Anterior cingulate cortex (tissue), 58 donors: ENCODE results near the gene CAPN5.

ENCODE experiments used
- DNase-seq, 58 donors: peaks; one replicate each; lab custom pipeline; 2025; lab: John Stamatoyannopoulos, UW

Gene CAPN5

GRCh38 chr11:77144857-77145428 is 78.2 kb downstream of the CAPN5 start:
- DNase-seq = no peak

DNA sequence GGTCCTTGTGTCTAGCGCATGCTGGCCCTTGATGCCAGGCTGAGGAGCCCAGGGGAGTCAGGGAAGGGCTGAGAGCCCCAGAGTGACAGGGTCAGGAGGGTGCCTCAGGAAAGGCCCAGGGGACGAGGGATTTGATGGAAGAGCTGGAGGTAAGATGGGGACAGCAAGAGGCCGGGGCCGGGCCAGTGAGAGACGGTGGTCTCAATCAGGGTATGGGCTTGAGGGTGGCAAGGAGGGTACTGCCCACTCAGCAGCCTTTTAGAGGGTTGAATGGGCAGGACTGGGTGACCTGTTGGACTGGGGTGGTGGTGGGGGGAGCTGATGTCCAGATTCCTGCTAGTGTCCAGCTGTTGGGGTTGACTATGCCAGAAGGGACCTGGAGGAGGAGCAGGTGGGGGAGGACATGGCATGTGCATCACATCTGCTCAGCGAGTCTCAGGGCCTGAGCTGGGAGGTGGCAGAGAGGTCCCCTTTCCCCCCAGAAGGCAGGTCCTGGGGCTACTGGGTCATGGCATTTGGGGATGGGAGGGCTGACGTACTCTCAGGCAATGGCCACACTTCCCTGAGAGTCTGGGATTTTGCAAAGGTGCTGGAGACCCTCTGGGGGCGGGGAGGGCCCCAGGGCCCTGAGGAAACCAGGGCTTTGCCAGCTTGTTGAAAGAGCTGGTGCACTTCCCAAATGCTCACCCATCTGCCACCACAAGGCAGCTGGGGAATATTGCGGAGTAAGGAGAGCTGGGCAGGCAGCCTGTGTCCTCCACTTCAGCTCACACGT is 79.7 kb downstream of the CAPN5 start:
- DNase-seq = no peak

- no peak for DNase-seq
Measured at GRCh38 chr11:77147036-77147315, 80.2 kb downstream of the CAPN5 start.

- no peak for DNase-seq
Measured at GRCh38 chr11:77147668-77148321, 81.0 kb downstream of the CAPN5 start.

- DNase-seq = no peak
Measured at GRCh38 chr11:77148963-77149715, 82.4 kb downstream of the CAPN5 start.

- DNase-seq = no peak
Measured at GRCh38 chr11:77149716-77150392, 83.1 kb downstream of the CAPN5 start.

GRCh38 chr11:77150836-77151235 is 84.1 kb downstream of the CAPN5 start:
- DNase-seq = no peak

DNA sequence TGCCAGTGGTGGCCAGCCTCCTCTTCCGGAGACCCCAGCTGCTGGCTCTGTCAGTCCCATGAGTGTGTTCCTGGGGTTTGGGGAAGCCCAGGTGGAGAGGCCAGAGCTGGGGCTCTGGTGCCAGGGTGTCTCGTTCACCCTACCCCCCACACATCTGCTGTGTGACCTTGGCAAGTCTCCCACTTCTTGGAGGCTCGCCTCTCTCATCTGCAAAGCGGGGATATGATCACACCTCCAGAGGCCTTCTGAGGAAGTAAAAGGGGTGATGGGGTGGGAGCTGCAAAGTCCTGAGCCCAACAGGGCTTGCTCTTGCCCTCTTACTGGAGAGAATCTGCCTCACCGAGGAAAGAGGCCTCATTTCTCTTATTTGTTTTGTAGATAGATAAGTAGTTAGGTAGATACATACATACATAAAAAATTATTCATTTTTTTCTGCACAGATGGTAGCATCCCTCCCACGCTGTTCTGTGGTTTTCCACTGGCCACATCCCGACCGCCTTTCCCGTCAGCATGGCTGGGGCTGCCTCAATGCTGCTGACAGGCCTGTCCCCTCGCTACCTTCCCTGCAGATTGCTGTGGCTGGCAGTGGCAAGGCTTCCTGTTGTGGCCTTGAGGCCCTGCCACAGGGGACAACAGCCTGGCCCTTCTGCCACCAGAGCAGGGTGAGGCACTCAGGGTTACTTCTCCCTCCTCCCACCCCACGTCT is 85.2 kb downstream of the CAPN5 start:
- DNase-seq = peak in 12 of 58 donors; percentile 4 to 53 (median 28)

DNA sequence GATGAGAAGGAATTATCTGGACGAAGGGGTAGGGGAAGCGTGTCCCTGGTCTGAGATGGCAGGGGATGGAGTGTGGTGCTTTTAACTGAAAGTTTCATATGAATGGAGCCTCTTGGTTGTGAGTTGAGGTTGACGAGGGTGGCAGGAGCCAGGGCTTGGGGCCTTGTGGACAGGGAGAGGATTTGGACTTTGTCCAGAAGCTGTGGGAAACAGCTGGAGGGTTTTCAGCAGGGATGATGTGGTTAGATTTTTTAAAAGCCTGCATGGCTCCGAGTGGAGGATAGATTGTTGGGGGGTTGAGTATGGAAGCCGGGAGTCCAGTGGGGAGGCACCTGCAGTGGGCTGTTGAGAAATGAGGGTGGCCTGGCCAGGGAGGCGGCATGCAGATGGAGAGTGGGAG is 86.1 kb downstream of the CAPN5 start:
- no peak for DNase-seq

DNA sequence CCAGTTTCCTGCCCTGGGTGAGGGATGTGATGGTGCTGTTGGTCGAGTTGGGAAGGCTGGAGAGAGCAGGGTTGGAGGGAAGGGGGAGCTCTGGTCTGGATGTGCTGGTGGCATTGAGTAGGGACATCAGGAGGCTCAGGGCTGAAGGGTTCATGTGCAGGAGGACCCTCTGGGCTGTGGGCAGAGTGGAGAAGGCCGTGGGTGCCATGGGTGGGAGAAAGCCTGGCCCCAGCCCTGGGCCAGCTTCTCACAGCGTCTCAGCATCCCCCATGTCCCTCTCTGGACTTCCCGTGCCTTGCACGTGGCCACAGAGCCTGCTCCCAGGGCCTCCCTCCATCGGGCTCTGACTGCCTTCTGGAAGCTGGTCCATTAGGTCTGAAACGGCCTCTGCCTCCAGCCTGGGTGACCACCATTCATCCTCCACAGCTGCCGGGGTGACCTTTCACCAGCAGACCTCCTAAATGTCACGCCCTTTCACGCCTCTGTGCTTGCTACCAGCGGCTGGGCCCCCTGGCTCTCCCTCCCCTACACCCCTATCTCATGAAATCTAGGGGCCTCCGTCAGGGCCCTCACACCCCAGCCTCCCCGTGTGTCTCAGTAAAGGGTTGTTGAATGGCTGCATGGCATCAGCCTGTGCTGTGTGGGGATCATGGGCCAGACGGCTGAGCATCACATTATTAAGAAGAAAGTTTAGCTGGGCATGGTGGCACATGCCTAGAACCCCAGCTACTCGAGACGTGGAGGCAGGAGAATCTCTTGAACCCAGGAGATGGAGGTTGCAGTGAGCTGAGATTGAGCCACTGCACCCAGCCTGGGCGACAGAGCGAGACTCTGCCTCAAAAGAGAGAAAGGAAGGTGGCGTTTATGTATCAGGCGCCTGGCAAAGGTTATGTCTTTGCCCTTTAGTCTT is 86.8 kb downstream of the CAPN5 start:
- DNase-seq = no peak

DNA sequence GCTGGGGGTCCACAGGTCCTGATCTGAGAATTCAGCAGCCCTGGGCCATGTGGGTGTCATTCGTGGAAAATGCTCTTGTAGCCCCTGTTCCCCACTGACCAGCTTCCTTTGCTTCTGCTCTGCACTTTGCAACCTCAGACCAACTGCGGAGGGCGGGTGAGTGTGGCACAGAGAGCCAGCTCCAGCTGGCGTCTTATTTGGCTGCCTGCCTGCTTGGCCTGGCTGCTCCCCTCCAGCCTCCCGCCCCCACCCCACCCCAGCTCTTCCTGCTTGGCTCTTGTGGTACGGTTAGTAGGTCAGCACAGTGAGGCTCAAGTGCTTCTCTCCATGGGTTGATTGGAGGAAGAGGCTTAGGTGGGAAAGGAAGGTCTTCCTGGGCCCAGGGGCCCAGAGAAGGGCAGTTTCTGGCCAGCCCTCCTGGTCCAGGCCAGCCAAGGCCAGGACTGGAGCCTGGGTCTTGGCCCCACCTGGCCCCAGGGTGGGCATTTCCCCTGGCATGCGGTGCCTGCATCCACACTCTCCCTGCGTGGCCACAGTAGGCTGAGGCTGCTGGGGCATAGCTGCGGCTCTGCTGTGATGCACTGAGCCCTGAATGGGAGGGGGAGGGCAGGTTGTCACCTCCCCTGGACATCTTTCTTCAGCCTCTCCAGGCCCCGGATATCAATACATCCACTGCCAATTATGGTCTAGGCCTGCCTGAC is 87.8 kb downstream of the CAPN5 start:
- peak in 54 of 58 donors; percentile 16 to 86 (median 65) for DNase-seq

GRCh38 chr11:77155082-77155475 is 88.3 kb downstream of the CAPN5 start:
- DNase-seq = no peak

DNA sequence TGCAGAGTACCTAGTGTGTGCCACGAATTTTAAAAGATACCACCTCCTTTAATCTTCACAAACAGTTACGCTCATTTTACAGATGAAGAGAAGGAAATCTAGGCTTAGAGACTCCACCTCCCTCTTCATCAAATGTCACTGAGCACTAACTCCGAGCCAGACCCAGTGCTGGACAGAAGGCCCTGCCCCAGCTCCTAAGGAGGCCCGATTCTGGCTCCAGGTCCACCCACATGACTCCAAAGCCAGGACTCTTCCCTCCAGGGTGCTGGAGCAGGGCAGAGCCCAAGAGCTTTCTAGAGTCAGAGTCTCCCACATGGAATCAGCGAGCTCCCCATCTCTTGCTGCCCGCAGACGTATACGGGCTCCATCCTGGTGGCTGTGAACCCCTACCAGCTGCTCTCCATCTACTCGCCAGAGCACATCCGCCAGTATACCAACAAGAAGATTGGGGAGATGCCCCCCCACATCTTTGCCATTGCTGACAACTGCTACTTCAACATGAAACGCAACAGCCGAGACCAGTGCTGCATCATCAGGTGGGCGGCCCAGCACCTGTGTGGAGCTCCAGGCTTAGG is 88.9 kb downstream of the CAPN5 start:
- DNase-seq = no peak

DNA sequence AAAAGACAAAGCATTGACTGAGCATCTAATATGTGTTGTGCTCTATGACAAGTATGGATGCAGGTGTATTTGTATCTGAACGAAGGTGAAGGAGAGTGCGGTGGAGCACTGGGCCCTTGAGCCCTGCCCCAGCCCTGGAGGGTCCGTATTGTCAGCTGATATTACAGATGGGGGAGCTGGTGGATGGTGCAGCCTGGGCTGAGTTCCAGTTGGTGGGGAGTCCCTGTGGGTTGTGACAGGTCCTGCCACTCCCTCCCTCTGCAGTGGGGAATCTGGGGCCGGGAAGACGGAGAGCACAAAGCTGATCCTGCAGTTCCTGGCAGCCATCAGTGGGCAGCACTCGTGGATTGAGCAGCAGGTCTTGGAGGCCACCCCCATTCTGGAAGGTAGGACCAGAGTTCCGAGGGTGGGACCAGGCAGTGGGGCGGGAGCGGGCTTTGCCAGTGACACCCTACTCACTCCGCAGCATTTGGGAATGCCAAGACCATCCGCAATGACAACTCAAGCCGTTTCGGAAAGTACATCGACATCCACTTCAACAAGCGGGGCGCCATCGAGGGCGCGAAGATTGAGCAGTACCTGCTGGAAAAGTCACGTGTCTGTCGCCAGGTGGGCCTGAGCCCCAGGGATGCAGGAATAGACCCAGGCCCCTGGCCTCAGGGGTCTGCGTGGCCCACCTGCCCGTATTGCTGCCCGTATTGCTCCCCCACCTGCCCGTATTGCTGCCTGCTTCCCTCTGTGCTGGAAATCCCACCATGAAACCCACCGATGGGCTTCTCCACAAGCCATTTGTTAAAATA is 89.8 kb downstream of the CAPN5 start:
- DNase-seq = no peak

- no peak for DNase-seq
Measured at GRCh38 chr11:77158041-77158695, 91.4 kb downstream of the CAPN5 start.

DNA sequence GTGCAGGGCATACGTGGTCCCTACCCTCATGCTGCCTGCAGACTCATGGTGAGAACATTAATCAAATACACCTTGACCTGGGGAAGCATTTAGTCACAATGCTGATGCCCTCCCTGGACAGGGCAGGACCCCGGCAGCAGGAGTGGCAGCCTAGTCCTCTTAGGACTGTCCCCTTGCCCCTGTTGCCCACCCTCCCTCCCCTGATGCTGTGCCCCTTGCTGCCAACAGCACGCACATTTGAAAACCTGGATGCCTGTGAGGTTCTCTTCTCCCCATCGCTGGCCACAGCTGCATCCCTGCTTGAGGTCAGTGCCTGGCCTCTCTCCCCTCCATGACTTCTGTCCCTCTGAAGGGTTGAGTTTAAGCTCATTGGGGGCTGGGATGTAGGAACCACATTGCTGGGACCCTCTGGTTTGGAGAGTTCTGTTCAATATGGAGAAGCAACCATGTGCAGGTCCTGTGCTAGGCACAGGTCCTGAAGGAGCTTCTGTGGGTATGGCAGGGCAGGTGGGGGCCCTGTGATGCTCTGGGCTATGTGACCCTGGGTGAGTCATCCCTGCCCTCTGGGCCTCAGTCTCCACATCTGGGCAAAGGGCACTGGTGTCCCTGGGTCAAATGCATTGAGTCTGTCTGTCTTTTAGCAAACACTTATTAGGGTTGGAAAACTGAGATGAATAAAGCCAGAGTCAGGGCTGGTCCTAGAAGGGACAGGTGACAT is 92.6 kb downstream of the CAPN5 start:
- DNase-seq = no peak
